Breast epithelium (tissue), 3 donors: ENCODE data around the gene MT4.

Experiments used
- CTCF ChIP-seq, 3 donors: fragments of 450-650 bp; IDR thresholded peaks; one replicate each; pipeline ENCODE4 v1.5.1; 2016 to 2017; ENCODE audit warnings: antibody characterized with exemption in 3 of 3, mild to moderate bottlenecking in 3 of 3, moderate library complexity in 3 of 3
- POLR2AphosphoS5 ChIP-seq, 3 donors: sonication (generic); formaldehyde crosslinking; IDR thresholded peaks; one replicate each; pipeline ENCODE4 v1.6.1; 2017; ENCODE audit warnings: antibody characterized with exemption in 3 of 3

- TF ChIP-seq CTCF (IDR thresholded peaks at IDR 0.05) (no peak), POLR2AphosphoS5 (IDR thresholded peaks at IDR 0.05) (no peak)
Measured at GRCh38 chr16:56607675-56608042, 42.8 kb downstream of the MT4 start.
